ENCODE measurements around the gene DNAI2.
A peak's percentile ranks its signal among the peaks of the same experiment; 100 is the strongest.

The DNAI2 gene

GRCh38 chr17:74324521-74324920 is 50.5 kb downstream of the DNAI2 start:
- Histone ChIP-seq H3K9ac (ENCODE audit: low read depth in 1 of 2, low read length in 2 of 2) (no peak overlapping the region), H3K27ac (ENCODE audit: low read depth in 2 of 2, low read length in 2 of 2) (no peak overlapping the region), H3K36me3 (ENCODE audit: control insufficient read depth in 2 of 2, insufficient read depth in 2 of 2, low read length in 2 of 2) (no peaks in the 10 kb centered on the region), H3K9me3 (ENCODE audit: control insufficient read depth in 2 of 2, low read length in 2 of 2) (no peaks in the 10 kb centered on the region), H3K4me3 (ENCODE audit: low read length in 2 of 2) (no peak overlapping the region), H3K27me3 (ENCODE audit: control insufficient read depth in 2 of 2, insufficient read depth in 2 of 2, low read length in 2 of 2) (peaks cover 5 to 6% of the 10 kb centered on the region in 2 donors), H3K4me1 (ENCODE audit: control insufficient read depth in 2 of 2, insufficient read depth in 2 of 2, low read length in 2 of 2) (peaks cover 4 to 5% of the 10 kb centered on the region in 2 donors)

DNA sequence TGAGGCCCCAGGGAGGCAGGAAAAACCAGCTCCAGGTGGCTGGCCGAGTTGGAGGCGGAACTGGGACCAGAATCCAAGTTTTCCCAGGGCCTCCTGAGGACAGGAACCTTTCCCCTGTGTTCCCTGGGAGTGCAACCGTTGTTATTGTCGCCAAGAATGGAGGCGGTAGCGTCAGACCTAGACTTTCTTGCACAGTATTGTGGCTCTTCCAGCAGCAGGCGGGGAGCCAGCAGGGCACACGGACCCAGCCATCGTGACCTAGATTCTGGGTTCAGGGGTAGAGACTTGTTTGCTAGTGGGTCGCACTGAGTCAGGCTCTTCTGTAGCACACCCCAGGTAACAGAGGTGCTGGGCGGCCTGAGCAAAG is 51.3 kb downstream of the DNAI2 start:
- Histone ChIP-seq H3K4me3 (ENCODE audit: low read length in 2 of 2) (no peak overlapping the region), H3K36me3 (ENCODE audit: control insufficient read depth in 2 of 2, insufficient read depth in 2 of 2, low read length in 2 of 2) (no peaks in the 10 kb centered on the region), H3K27ac (ENCODE audit: low read depth in 2 of 2, low read length in 2 of 2) (no peak overlapping the region), H3K9me3 (ENCODE audit: control insufficient read depth in 2 of 2, low read length in 2 of 2) (no peaks in the 10 kb centered on the region), H3K4me1 (ENCODE audit: control insufficient read depth in 2 of 2, insufficient read depth in 2 of 2, low read length in 2 of 2) (peaks cover 4 to 5% of the 10 kb centered on the region in 2 donors), H3K27me3 (ENCODE audit: control insufficient read depth in 2 of 2, insufficient read depth in 2 of 2, low read length in 2 of 2) (peaks cover 6 to 8% of the 10 kb centered on the region in 2 donors), H3K9ac (ENCODE audit: low read depth in 1 of 2, low read length in 2 of 2) (no peak overlapping the region)

GRCh38 chr17:74325743-74326379 is 51.8 kb downstream of the DNAI2 start, which contains the start of gene KIF19:
Gene KIF19, plus strand, starts transcription at chr17:74326226. Its CDS starts 124 bp downstream, at chr17:74326350.
- Histone ChIP-seq H3K36me3 (ENCODE audit: control insufficient read depth in 2 of 2, insufficient read depth in 2 of 2, low read length in 2 of 2) (no peaks in the 10 kb centered on the region), H3K4me1 (ENCODE audit: control insufficient read depth in 2 of 2, insufficient read depth in 2 of 2, low read length in 2 of 2) (peaks cover 4 to 5% of the 10 kb centered on the region in 2 donors), H3K4me3 (ENCODE audit: low read length in 2 of 2) (peak within 1 kb of the TSS; percentile 52 to 60), H3K27ac (ENCODE audit: low read depth in 2 of 2, low read length in 2 of 2) (no peak within 1 kb of the TSS), H3K9me3 (ENCODE audit: control insufficient read depth in 2 of 2, low read length in 2 of 2) (no peaks in the 10 kb centered on the region), H3K27me3 (ENCODE audit: control insufficient read depth in 2 of 2, insufficient read depth in 2 of 2, low read length in 2 of 2) (peaks cover 6 to 8% of the 10 kb centered on the region in 2 donors), H3K9ac (ENCODE audit: low read depth in 1 of 2, low read length in 2 of 2) (peak within 1 kb of the TSS in 1 of 2 donors; percentile 18)

- peaks cover 4 to 5% of the 10 kb centered on the region in 2 donors for H3K4me1 ChIP-seq (ENCODE audit: control insufficient read depth in 2 of 2, insufficient read depth in 2 of 2, low read length in 2 of 2)
- peaks cover 6 to 8% of the 10 kb centered on the region in 2 donors for H3K27me3 ChIP-seq (ENCODE audit: control insufficient read depth in 2 of 2, insufficient read depth in 2 of 2, low read length in 2 of 2)
- H3K27ac ChIP-seq (ENCODE audit: low read depth in 2 of 2, low read length in 2 of 2): no peak overlapping the region
- peak overlapping the region in 1 of 2 donors; percentile 18 for H3K9ac ChIP-seq (ENCODE audit: low read depth in 1 of 2, low read length in 2 of 2)
- H3K9me3 ChIP-seq (ENCODE audit: control insufficient read depth in 2 of 2, low read length in 2 of 2): no peaks in the 10 kb centered on the region
- H3K36me3 ChIP-seq (ENCODE audit: control insufficient read depth in 2 of 2, insufficient read depth in 2 of 2, low read length in 2 of 2): no peaks in the 10 kb centered on the region
- peak overlapping the region; percentile 52 to 60 for H3K4me3 ChIP-seq (ENCODE audit: low read length in 2 of 2)
Measured at GRCh38 chr17:74326506-74326905, 52.5 kb downstream of the DNAI2 start.

DNA sequence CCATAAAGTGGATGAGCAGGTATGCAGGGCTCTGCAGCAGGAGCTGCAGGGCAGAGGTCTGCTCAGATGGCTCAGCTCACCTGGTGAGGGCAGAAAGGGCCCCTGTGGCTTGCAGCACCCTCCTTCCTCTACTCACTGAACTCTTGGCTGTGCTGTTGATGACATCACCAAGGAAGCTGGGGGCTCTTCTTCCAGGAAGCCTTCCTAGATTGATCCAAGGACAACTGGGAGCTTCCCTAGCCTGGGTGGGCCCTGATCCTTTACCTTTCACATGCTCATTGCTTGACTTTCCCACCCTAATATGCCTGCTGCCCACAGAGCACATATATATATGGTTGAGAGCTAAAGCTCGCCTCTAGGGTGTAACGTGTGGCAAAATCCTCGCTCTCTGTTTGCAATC is 54.5 kb downstream of the DNAI2 start:
- Histone ChIP-seq H3K4me3 (ENCODE audit: low read length in 2 of 2) (no peak overlapping the region), H3K27me3 (ENCODE audit: control insufficient read depth in 2 of 2, insufficient read depth in 2 of 2, low read length in 2 of 2) (peaks cover 6 to 8% of the 10 kb centered on the region in 2 donors), H3K9me3 (ENCODE audit: control insufficient read depth in 2 of 2, low read length in 2 of 2) (no peaks in the 10 kb centered on the region), H3K27ac (ENCODE audit: low read depth in 2 of 2, low read length in 2 of 2) (no peak overlapping the region), H3K36me3 (ENCODE audit: control insufficient read depth in 2 of 2, insufficient read depth in 2 of 2, low read length in 2 of 2) (no peaks in the 10 kb centered on the region), H3K4me1 (ENCODE audit: control insufficient read depth in 2 of 2, insufficient read depth in 2 of 2, low read length in 2 of 2) (peaks cover 4 to 5% of the 10 kb centered on the region in 2 donors), H3K9ac (ENCODE audit: low read depth in 1 of 2, low read length in 2 of 2) (no peak overlapping the region)

DNA sequence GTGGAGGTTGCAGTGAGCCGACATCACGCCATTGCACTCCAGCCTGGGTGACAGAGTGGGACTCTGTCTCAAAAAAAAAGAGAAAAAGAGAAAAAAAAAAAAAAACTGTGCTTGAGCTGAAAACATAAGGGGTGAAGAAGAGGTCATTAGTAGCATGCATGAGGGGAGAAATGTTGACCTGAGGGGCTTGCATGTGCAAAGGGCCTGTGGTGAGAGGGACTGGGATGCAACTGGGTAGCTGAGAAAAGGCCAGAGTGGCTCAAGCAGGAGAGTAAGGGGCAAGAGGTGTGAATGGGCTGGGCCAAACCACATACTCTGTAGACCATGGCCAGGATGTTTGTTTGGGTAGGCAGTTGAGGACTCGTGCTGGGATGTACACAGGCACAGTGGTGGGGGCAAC is 55.3 kb downstream of the DNAI2 start:
- Histone ChIP-seq H3K9ac (ENCODE audit: low read depth in 1 of 2, low read length in 2 of 2) (no peak overlapping the region), H3K36me3 (ENCODE audit: control insufficient read depth in 2 of 2, insufficient read depth in 2 of 2, low read length in 2 of 2) (no peaks in the 10 kb centered on the region), H3K27ac (ENCODE audit: low read depth in 2 of 2, low read length in 2 of 2) (no peak overlapping the region), H3K4me3 (ENCODE audit: low read length in 2 of 2) (no peak overlapping the region), H3K4me1 (ENCODE audit: control insufficient read depth in 2 of 2, insufficient read depth in 2 of 2, low read length in 2 of 2) (peaks cover 4 to 5% of the 10 kb centered on the region in 2 donors), H3K27me3 (ENCODE audit: control insufficient read depth in 2 of 2, insufficient read depth in 2 of 2, low read length in 2 of 2) (peaks cover 6 to 8% of the 10 kb centered on the region in 2 donors), H3K9me3 (ENCODE audit: control insufficient read depth in 2 of 2, low read length in 2 of 2) (no peaks in the 10 kb centered on the region)

DNA sequence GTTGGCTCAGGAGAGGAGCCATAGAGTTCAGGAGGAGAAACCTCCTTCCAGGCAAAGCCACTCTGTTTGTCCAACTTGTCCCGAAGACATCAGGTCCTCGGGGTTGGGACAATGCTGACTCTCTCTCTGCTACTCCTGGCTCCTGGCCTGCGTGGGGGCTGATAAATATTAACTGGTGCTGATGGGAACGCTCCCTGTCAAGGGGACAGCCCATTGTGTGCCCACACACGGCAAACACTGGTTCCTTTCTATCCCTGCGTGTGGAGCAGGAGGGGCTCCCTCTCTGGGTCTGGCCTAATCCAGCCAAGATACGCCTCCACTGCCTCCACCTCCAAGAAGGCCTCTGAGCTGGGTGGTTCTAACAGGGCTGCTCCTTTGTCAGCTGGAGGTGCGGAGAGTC is 56.4 kb downstream of the DNAI2 start:
- no peak overlapping the region for H3K27ac ChIP-seq (ENCODE audit: low read depth in 2 of 2, low read length in 2 of 2)
- H3K27me3 ChIP-seq (ENCODE audit: control insufficient read depth in 2 of 2, insufficient read depth in 2 of 2, low read length in 2 of 2): peaks cover 2 to 8% of the 10 kb centered on the region in 2 donors
- H3K36me3 ChIP-seq (ENCODE audit: control insufficient read depth in 2 of 2, insufficient read depth in 2 of 2, low read length in 2 of 2): no peaks in the 10 kb centered on the region
- H3K9ac ChIP-seq (ENCODE audit: low read depth in 1 of 2, low read length in 2 of 2): no peak overlapping the region
- H3K9me3 ChIP-seq (ENCODE audit: control insufficient read depth in 2 of 2, low read length in 2 of 2): no peaks in the 10 kb centered on the region
- H3K4me1 ChIP-seq (ENCODE audit: control insufficient read depth in 2 of 2, insufficient read depth in 2 of 2, low read length in 2 of 2): peaks cover 4 to 5% of the 10 kb centered on the region in 2 donors
- no peak overlapping the region for H3K4me3 ChIP-seq (ENCODE audit: low read length in 2 of 2)

GRCh38 chr17:74332017-74332650 is 58.1 kb downstream of the DNAI2 start:
- Histone ChIP-seq H3K27ac (ENCODE audit: low read depth in 2 of 2, low read length in 2 of 2) (peak overlapping the region; percentile 38 to 49), H3K9me3 (ENCODE audit: control insufficient read depth in 2 of 2, low read length in 2 of 2) (no peaks in the 10 kb centered on the region)

DNA sequence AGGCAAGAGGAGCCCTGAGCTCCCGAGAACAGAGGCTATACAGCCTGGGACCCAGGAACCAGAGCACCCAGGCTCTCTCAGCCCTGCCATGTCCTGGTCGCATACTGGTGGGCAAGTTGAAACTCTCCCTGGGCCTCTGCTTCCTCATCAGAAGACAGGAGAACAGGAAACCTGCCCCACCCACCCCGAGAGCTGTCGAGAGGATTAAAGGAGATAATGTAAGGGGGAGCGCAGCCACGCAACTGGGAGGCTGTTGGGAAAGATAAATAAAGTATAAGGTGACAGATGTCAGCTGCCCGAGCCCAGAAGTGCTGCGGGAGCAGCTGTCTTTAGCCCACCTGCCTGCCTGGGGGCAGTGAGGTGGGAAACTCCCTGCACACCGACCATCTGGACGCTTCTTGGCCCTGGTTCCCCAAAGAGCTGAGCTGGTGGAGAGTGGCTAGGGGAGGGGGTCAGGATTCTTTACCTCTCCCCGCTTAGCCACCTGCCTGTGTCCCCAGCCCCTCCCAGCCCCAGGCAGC is 58.8 kb downstream of the DNAI2 start:
- no peaks in the 10 kb centered on the region for H3K9me3 ChIP-seq (ENCODE audit: control insufficient read depth in 2 of 2, low read length in 2 of 2)
- H3K4me1 ChIP-seq (ENCODE audit: control insufficient read depth in 2 of 2, insufficient read depth in 2 of 2, low read length in 2 of 2): peaks cover 0 to 4% of the 10 kb centered on the region in 2 donors
- peak overlapping the region in 1 of 2 donors; percentile 12 for H3K9ac ChIP-seq (ENCODE audit: low read depth in 1 of 2, low read length in 2 of 2)
- peak overlapping the region; percentile 38 to 49 for H3K27ac ChIP-seq (ENCODE audit: low read depth in 2 of 2, low read length in 2 of 2)
- H3K27me3 ChIP-seq (ENCODE audit: control insufficient read depth in 2 of 2, insufficient read depth in 2 of 2, low read length in 2 of 2): peaks cover 2 to 3% of the 10 kb centered on the region in 2 donors
- H3K4me3 ChIP-seq (ENCODE audit: low read length in 2 of 2): no peak overlapping the region
- H3K36me3 ChIP-seq (ENCODE audit: control insufficient read depth in 2 of 2, insufficient read depth in 2 of 2, low read length in 2 of 2): no peaks in the 10 kb centered on the region

More at GRCh38 chr17:74332017-74332650, 58.1 kb downstream of the DNAI2 start:
- no peaks in the 10 kb centered on the region for H3K36me3 ChIP-seq (ENCODE audit: control insufficient read depth in 2 of 2, insufficient read depth in 2 of 2, low read length in 2 of 2)
- peak overlapping the region in 1 of 2 donors; percentile 12 for H3K9ac ChIP-seq (ENCODE audit: low read depth in 1 of 2, low read length in 2 of 2)
- H3K4me3 ChIP-seq (ENCODE audit: low read length in 2 of 2): no peak overlapping the region
- no peaks in the 10 kb centered on the region for H3K4me1 ChIP-seq (ENCODE audit: control insufficient read depth in 2 of 2, insufficient read depth in 2 of 2, low read length in 2 of 2)
- peaks cover 2 to 3% of the 10 kb centered on the region in 2 donors for H3K27me3 ChIP-seq (ENCODE audit: control insufficient read depth in 2 of 2, insufficient read depth in 2 of 2, low read length in 2 of 2)

GRCh38 chr17:74334393-74335039 is 60.5 kb downstream of the DNAI2 start:
- Histone ChIP-seq H3K9ac (ENCODE audit: low read depth in 1 of 2, low read length in 2 of 2) (no peak overlapping the region), H3K4me3 (ENCODE audit: low read length in 2 of 2) (no peak overlapping the region), H3K27me3 (ENCODE audit: control insufficient read depth in 2 of 2, insufficient read depth in 2 of 2, low read length in 2 of 2) (peaks cover 0 to 3% of the 10 kb centered on the region in 2 donors), H3K4me1 (ENCODE audit: control insufficient read depth in 2 of 2, insufficient read depth in 2 of 2, low read length in 2 of 2) (peaks cover 0 to 5% of the 10 kb centered on the region in 2 donors), H3K27ac (ENCODE audit: low read depth in 2 of 2, low read length in 2 of 2) (peak overlapping the region in 1 of 2 donors; percentile 3), H3K9me3 (ENCODE audit: control insufficient read depth in 2 of 2, low read length in 2 of 2) (no peaks in the 10 kb centered on the region), H3K36me3 (ENCODE audit: control insufficient read depth in 2 of 2, insufficient read depth in 2 of 2, low read length in 2 of 2) (no peaks in the 10 kb centered on the region)
